Ascending aorta (tissue), 2 donors: ENCODE results near the gene CXADR. TPM values are rescaled to one million over a fixed set of nuclear protein-coding genes. Genes with fewer than 3 reads are reported as not detected.

Source experiments
- DNase-seq, 2 donors: peaks; one replicate each; pipeline ENCODE4 v3.0.0-alpha.2; 2019; ENCODE audit warnings: low spot score in 2 of 2
- H3K27ac ChIP-seq, 2 donors: fragments of 200-600 bp; sonication (generic); one replicate each; pipeline ENCODE4 v1.5.1; 2016 to 2017; ENCODE audit warnings: mild to moderate bottlenecking in 1 of 2
- H3K27me3 ChIP-seq: fragments of 200-600 bp; sonication (generic); one replicate; pipeline ENCODE4 v1.5.1; 2017
- H3K36me3 ChIP-seq, 2 donors: fragments of 200-600 bp; sonication (generic); one replicate each; pipeline ENCODE4 v1.5.1; 2016
- H3K4me1 ChIP-seq, 2 donors: fragments of 200-600 bp; sonication (generic); one replicate each; pipeline ENCODE4 v1.5.1; 2016 to 2017; ENCODE audit warnings: mild to moderate bottlenecking in 1 of 2
- H3K4me3 ChIP-seq, 2 donors: fragments of 200-600 bp; sonication (generic); one replicate each; pipeline ENCODE4 v1.5.1; 2016 to 2017; ENCODE audit warnings: mild to moderate bottlenecking in 1 of 2
- H3K9me3 ChIP-seq, 2 donors: fragments of 200-600 bp; sonication (generic); one replicate each; pipeline ENCODE4 v1.5.1; 2016
- CTCF ChIP-seq, 3 experiments: fragments of 200-600 bp in 2 of 3; fragments of 450-650 bp in 1 of 3; sonication (generic) in 2 of 3; IDR thresholded peaks; one replicate each; pipeline ENCODE4 v1.5.1; 2016 to 2019; ENCODE audit warnings: antibody characterized with exemption in 3 of 3, mild to moderate bottlenecking in 1 of 3, moderate library complexity in 1 of 3
- intact Hi-C: fragments of 100-400 bp; cut with DNase I; formaldehyde crosslinking; loops from one replicate; pipeline ENCODE4 v1.15.1; 2023
- total RNA-seq: library from RNA; depleted of rRNA; stranded (reverse); fragments of >200 nt; gene quantifications from one replicate; pipeline ENCODE4 v1.1.0, GENCODE V29; 2016

The CXADR gene
- total RNA-seq, 1 donor from 2014 or later, result 0.32 TPM

- Histone ChIP-seq H3K27me3 (no peaks in the 10 kb centered on the region), H3K36me3 (no peaks in the 10 kb centered on the region), H3K9me3 (no peaks in the 10 kb centered on the region), H3K4me3 (no peak overlapping the region), H3K4me1 (no peaks in the 10 kb centered on the region), H3K27ac (no peak overlapping the region)
- intact Hi-C loops, result no loop called here
- DNase-seq, result no peak
- TF ChIP-seq CTCF (IDR thresholded peaks at IDR 0.05), result no peak
Measured at GRCh38 chr21:17631195-17631594, 118.4 kb downstream of the CXADR start.

GRCh38 chr21:17636711-17637110 is 123.9 kb downstream of the CXADR start:
- no peaks in the 10 kb centered on the region for H3K36me3 ChIP-seq
- no peaks in the 10 kb centered on the region for H3K4me1 ChIP-seq
- intact Hi-C loops, result no loop called here
- H3K27me3 ChIP-seq, result no peaks in the 10 kb centered on the region
- H3K4me3 ChIP-seq, result no peak overlapping the region
- no peak overlapping the region for H3K27ac ChIP-seq
- no peak for TF ChIP-seq CTCF (IDR thresholded peaks at IDR 0.05)
- H3K9me3 ChIP-seq, result no peaks in the 10 kb centered on the region
- DNase-seq, result no peak

GRCh38 chr21:17640821-17641220 is 128.0 kb downstream of the CXADR start:
- no peak for TF ChIP-seq CTCF (IDR thresholded peaks at IDR 0.05)
- no peak overlapping the region for H3K27ac ChIP-seq
- H3K9me3 ChIP-seq, result no peaks in the 10 kb centered on the region
- H3K4me1 ChIP-seq, result no peaks in the 10 kb centered on the region
- intact Hi-C loops, result no loop called here
- no peaks in the 10 kb centered on the region for H3K27me3 ChIP-seq
- H3K4me3 ChIP-seq, result no peak overlapping the region
- H3K36me3 ChIP-seq, result no peaks in the 10 kb centered on the region
- no peak for DNase-seq

Other genes starting within 250 kb of the CXADR start
- gene BTG3, start 99.9 kb downstream of the CXADR start, total RNA-seq, result 19.4 TPM